GM23338 (cell line): ENCODE data around the gene ROBO3. TPM values are rescaled to one million over a fixed set of nuclear protein-coding genes. Genes with fewer than 3 reads are reported as not detected.

Experiments
- ATAC-seq: fragments of 200-7000 bp; cut with Tn5 transposase; 3 replicates; pipeline ENCODE4 v1.9.1; 2020
- DNase-seq: peaks from one replicate; pipeline ENCODE4 v3.0.0-alpha.2; 2015; ENCODE audit warnings: low spot score
- H2AFZ ChIP-seq: fragments of 200-600 bp; sonication (generic); 2 replicates; pipeline ENCODE4 v1.8.0; 2016; ENCODE audit warnings: antibody characterized with exemption, mild to moderate bottlenecking, moderate library complexity
- H3F3A ChIP-seq: fragments of 200-600 bp; sonication (generic); replicated peaks from 2 replicates; pipeline ENCODE4 v1.8.0; 2017; ENCODE audit warnings: antibody characterized with exemption, mixed run types, low read depth
- H3K27ac ChIP-seq: fragments of 200-600 bp; sonication (generic); 2 replicates; pipeline ENCODE4 v1.6.1; 2016; ENCODE audit warnings: low read depth
- H3K27me3 ChIP-seq: fragments of 200-600 bp; sonication (generic); 2 replicates; pipeline ENCODE4 v1.8.0; 2016; ENCODE audit warnings: mild to moderate bottlenecking, mixed run types, moderate library complexity; ENCODE audit not compliant: insufficient read depth
- H3K36me3 ChIP-seq: fragments of 200-600 bp; sonication (generic); 2 replicates; pipeline ENCODE4 v1.8.0; 2016; ENCODE audit warnings: mild to moderate bottlenecking; ENCODE audit not compliant: insufficient read depth
- H3K4me1 ChIP-seq: fragments of 200-600 bp; sonication (generic); 2 replicates; pipeline ENCODE4 v1.8.0; 2016; ENCODE audit warnings: mild to moderate bottlenecking, moderate library complexity; ENCODE audit not compliant: insufficient read depth
- H3K4me2 ChIP-seq: fragments of 200-600 bp; sonication (generic); 2 replicates; pipeline ENCODE4 v1.7.1; 2017; ENCODE audit warnings: mixed run types
- H3K4me3 ChIP-seq: fragments of 200-600 bp; sonication (generic); 2 replicates; pipeline ENCODE4 v1.6.1; 2016; ENCODE audit warnings: mixed run types
- H3K79me2 ChIP-seq: fragments of 200-600 bp; sonication (generic); replicated peaks from 2 replicates; pipeline ENCODE4 v1.8.0; 2017; ENCODE audit warnings: mild to moderate bottlenecking; ENCODE audit not compliant: insufficient read depth
- H3K9me2 ChIP-seq: fragments of 200-600 bp; sonication (generic); 2 replicates; pipeline ENCODE4 v1.8.0; 2017; ENCODE audit not compliant: insufficient read depth
- H4K20me1 ChIP-seq: fragments of 200-600 bp; sonication (generic); replicated peaks from 2 replicates; pipeline ENCODE4 v1.8.0; 2017; ENCODE audit warnings: mild to moderate bottlenecking; ENCODE audit not compliant: insufficient read depth
- H3K27ac Mint-ChIP-seq: 2 replicates; pipeline ENCODE4 v1.8.0; 2020; ENCODE audit warnings: inconsistent platforms, mild to moderate bottlenecking, moderate library complexity, mixed read lengths
- H3K27me3 Mint-ChIP-seq: 3 replicates; pipeline ENCODE4 v1.8.0; 2022; ENCODE audit warnings: low read depth, mild to moderate bottlenecking, moderate library complexity, mixed read lengths, inconsistent platforms; ENCODE audit not compliant: insufficient read depth, poor library complexity
- H3K36me3 Mint-ChIP-seq: 3 replicates; pipeline ENCODE4 v1.8.0; 2021; ENCODE audit warnings: low read depth, mild to moderate bottlenecking, inconsistent platforms, moderate library complexity, mixed read lengths
- H3K4me1 Mint-ChIP-seq: 3 replicates; pipeline ENCODE4 v1.8.0; 2020; ENCODE audit warnings: mild to moderate bottlenecking, inconsistent platforms, mixed read lengths
- H3K4me3 Mint-ChIP-seq: 3 replicates; pipeline ENCODE4 v1.8.0; 2021; ENCODE audit warnings: moderate library complexity, mild to moderate bottlenecking, inconsistent platforms, mixed read lengths
- H3K9me3 Mint-ChIP-seq: 3 replicates; pipeline ENCODE4 v1.8.0; 2020; ENCODE audit warnings: moderate library complexity, mild to moderate bottlenecking, inconsistent platforms, mixed read lengths
- CREB1 ChIP-seq: fragments of 250-450 bp; sonication (Bioruptor Pico); IDR thresholded peaks from 2 replicates; pipeline ENCODE4 v1.5.0; 2020; ENCODE audit warnings: low read depth, mild to moderate bottlenecking, moderate library complexity
- CTCF ChIP-seq, 2 experiments: fragments of 200-600 bp in 1 of 2; sonication (generic) in 1 of 2; conservative IDR thresholded peaks; 2 replicates each; pipeline versions ENCODE4 v1.5.1 to v1.6.1; 2016 to 2017; ENCODE audit warnings: antibody characterized with exemption in 2 of 2, low read depth in 2 of 2, mild to moderate bottlenecking in 2 of 2, moderate library complexity in 1 of 2
- EZH2 ChIP-seq: fragments of 200-600 bp; sonication (generic); IDR thresholded peaks from one replicate; pipeline ENCODE4 v1.8.0; 2017; ENCODE audit warnings: antibody characterized with exemption, mild to moderate bottlenecking, low read depth; ENCODE audit not compliant: unreplicated experiment
- EZH2phosphoT487 ChIP-seq: fragments of 200-600 bp; sonication (generic); IDR thresholded peaks from one replicate; pipeline ENCODE4 v1.8.1; 2018; ENCODE audit warnings: antibody characterized with exemption; ENCODE audit not compliant: unreplicated experiment
- JUNB ChIP-seq: IDR thresholded peaks from one replicate; pipeline ENCODE4 v1.6.1; 2016; ENCODE audit warnings: antibody characterized with exemption; ENCODE audit not compliant: unreplicated experiment
- NANOG ChIP-seq: IDR thresholded peaks from 2 replicates; pipeline ENCODE4 v1.6.1; 2016; ENCODE audit warnings: antibody characterized with exemption, borderline replicate concordance
- POLR2AphosphoS5 ChIP-seq: IDR thresholded peaks from 2 replicates; pipeline ENCODE4 v1.6.1; 2016; ENCODE audit warnings: antibody characterized with exemption, low read depth
- REST ChIP-seq: IDR thresholded peaks from one replicate; pipeline ENCODE4 v1.6.1; 2018; ENCODE audit warnings: antibody characterized with exemption; ENCODE audit not compliant: unreplicated experiment
- STAT1 ChIP-seq: IDR thresholded peaks from one replicate; pipeline ENCODE4 v1.6.1; 2016; ENCODE audit warnings: antibody characterized with exemption; ENCODE audit not compliant: unreplicated experiment
- ZNF114 ChIP-seq: fragments of 250-450 bp; sonication (Bioruptor Pico); IDR thresholded peaks from 2 replicates; pipeline ENCODE4 v1.5.0; 2020; ENCODE audit warnings: mild to moderate bottlenecking, moderate library complexity
- ZNF331 ChIP-seq: fragments of 250-450 bp; sonication (Bioruptor Pico); IDR thresholded peaks from 2 replicates; pipeline ENCODE4 v1.5.0; 2020; ENCODE audit warnings: low read depth, mild to moderate bottlenecking, moderate library complexity
- polyA plus RNA-seq: library from polyadenylated mRNA; unstranded; fragments of >200 nt; fragmentation: Nextera tagmentation; extraction: Ambion mirVana; gene quantifications from 2 replicates; pipeline ENCODE4 v1.2.1, GENCODE V29; 2016
- total RNA-seq: library from RNA; depleted of rRNA; stranded (reverse); fragments of >200 nt; shearing (Covaris generic); gene quantifications from 2 replicates; pipeline ENCODE4 v1.2.3, GENCODE V29; 2014
- TF ChIP-seq, protein P1 (sequence below): fragments of 250-450 bp; sonication (Bioruptor Pico); IDR thresholded peaks from 2 replicates; pipeline ENCODE4 v1.5.0; 2020; ENCODE audit warnings: mild to moderate bottlenecking, moderate library complexity
- TF ChIP-seq, protein P2 (sequence below): IDR thresholded peaks from 2 replicates; pipeline ENCODE4 v1.6.1; 2016; ENCODE audit warnings: antibody characterized with exemption

The ROBO3 gene
- total and polyA plus RNA-seq, 2 experiments from 2014 or later: 17.0 to 21.4 TPM

DNA sequence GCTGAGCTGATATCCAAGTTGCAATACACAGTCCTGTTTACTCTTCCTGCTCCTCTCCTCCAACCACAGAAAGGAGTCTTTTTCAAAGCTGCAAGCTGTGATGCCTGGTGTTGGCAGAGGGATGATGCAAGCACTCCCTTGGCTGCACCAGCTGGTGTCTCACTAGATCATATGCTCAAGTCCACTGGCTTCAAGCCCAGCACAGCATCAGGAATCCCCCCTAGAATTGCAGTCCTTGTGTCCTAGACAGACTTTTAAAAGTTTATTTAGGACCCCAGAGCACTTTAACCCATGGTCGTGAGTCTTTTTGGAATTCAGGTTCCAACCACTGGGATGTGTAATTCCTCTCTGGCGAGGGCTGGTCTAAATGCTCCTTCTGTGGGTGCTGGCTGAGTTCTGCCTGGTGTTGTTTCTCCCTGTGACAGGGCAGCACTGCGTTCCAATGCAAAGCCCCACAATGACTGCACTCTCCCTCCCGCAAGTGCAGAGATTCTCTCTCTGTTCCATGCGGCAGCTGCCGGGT lies 51.9 kb downstream of the ROBO3 start:
- no peaks in the 10 kb centered on the region for H4K20me1 ChIP-seq
- H3K27me3 ChIP-seq: peaks cover 48% of the 10 kb centered on the region
- H3K79me2 ChIP-seq: no peaks in the 10 kb centered on the region
- no peak overlapping the region for H3K4me3 ChIP-seq
- no peak overlapping the region for H3K4me3 Mint-ChIP-seq
- peaks cover 31% of the 10 kb centered on the region for H3K27me3 Mint-ChIP-seq
- DNase-seq (no peak), ATAC-seq (no peak)
- H3K36me3 Mint-ChIP-seq: no peaks in the 10 kb centered on the region; the same call in 1 of the 3 replicates
- 0 out of 2 replicates have a peak overlapping the region, but pooled peaks have one; percentile 59 for H2AFZ ChIP-seq
- no peak overlapping the region for H3K27ac Mint-ChIP-seq
- peaks cover 3% of the 10 kb centered on the region; the same call in 1 of the 3 replicates for H3K4me1 Mint-ChIP-seq
- H3K36me3 ChIP-seq: no peaks in the 10 kb centered on the region
- 0 out of 2 replicates have a peak, but pooled peaks cover 3% of the 10 kb centered on the region for H3F3A ChIP-seq
- no peaks in the 10 kb centered on the region for H3K4me1 ChIP-seq
- no peak overlapping the region for H3K27ac ChIP-seq
- no peak overlapping the region for H3K4me2 ChIP-seq
- TF ChIP-seq REST: no peak
- TF ChIP-seq, protein P1, sequence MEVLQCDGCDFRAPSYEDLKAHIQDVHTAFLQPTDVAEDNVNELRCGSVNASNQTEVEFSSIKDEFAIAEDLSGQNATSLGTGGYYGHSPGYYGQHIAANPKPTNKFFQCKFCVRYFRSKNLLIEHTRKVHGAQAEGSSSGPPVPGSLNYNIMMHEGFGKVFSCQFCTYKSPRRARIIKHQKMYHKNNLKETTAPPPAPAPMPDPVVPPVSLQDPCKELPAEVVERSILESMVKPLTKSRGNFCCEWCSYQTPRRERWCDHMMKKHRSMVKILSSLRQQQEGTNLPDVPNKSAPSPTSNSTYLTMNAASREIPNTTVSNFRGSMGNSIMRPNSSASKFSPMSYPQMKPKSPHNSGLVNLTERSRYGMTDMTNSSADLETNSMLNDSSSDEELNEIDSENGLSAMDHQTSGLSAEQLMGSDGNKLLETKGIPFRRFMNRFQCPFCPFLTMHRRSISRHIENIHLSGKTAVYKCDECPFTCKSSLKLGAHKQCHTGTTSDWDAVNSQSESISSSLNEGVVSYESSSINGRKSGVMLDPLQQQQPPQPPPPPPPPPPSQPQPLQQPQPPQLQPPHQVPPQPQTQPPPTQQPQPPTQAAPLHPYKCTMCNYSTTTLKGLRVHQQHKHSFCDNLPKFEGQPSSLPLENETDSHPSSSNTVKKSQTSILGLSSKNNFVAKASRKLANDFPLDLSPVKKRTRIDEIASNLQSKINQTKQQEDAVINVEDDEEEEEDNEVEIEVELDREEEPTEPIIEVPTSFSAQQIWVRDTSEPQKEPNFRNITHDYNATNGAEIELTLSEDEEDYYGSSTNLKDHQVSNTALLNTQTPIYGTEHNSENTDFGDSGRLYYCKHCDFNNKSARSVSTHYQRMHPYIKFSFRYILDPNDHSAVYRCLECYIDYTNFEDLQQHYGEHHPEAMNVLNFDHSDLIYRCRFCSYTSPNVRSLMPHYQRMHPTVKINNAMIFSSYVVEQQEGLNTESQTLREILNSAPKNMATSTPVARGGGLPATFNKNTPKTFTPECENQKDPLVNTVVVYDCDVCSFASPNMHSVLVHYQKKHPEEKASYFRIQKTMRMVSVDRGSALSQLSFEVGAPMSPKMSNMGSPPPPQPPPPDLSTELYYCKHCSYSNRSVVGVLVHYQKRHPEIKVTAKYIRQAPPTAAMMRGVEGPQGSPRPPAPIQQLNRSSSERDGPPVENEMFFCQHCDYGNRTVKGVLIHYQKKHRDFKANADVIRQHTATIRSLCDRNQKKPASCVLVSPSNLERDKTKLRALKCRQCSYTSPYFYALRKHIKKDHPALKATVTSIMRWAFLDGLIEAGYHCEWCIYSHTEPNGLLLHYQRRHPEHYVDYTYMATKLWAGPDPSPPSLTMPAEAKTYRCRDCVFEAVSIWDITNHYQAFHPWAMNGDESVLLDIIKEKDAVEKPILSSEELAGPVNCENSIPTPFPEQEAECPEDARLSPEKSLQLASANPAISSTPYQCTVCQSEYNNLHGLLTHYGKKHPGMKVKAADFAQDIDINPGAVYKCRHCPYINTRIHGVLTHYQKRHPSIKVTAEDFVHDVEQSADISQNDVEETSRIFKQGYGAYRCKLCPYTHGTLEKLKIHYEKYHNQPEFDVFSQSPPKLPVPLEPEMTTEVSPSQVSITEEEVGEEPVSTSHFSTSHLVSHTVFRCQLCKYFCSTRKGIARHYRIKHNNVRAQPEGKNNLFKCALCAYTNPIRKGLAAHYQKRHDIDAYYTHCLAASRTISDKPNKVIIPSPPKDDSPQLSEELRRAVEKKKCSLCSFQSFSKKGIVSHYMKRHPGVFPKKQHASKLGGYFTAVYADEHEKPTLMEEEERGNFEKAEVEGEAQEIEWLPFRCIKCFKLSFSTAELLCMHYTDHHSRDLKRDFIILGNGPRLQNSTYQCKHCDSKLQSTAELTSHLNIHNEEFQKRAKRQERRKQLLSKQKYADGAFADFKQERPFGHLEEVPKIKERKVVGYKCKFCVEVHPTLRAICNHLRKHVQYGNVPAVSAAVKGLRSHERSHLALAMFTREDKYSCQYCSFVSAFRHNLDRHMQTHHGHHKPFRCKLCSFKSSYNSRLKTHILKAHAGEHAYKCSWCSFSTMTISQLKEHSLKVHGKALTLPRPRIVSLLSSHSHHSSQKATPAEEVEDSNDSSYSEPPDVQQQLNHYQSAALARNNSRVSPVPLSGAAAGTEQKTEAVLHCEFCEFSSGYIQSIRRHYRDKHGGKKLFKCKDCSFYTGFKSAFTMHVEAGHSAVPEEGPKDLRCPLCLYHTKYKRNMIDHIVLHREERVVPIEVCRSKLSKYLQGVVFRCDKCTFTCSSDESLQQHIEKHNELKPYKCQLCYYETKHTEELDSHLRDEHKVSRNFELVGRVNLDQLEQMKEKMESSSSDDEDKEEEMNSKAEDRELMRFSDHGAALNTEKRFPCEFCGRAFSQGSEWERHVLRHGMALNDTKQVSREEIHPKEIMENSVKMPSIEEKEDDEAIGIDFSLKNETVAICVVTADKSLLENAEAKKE (CRISPR knock-in tag): no peak
- no peak for TF ChIP-seq NANOG
- no peak for TF ChIP-seq CTCF (conservative IDR thresholded peaks at IDR 0.05; ENCODE audit: low read depth in 2 of 2)
- TF ChIP-seq EZH2phosphoT487: no peak
- TF ChIP-seq EZH2: no peak
- TF ChIP-seq STAT1: no peak
- no peak for TF ChIP-seq ZNF114
- no peak for TF ChIP-seq JUNB
- no peak for TF ChIP-seq CREB1
- no peak for TF ChIP-seq ZNF331
- TF ChIP-seq, protein P2, sequence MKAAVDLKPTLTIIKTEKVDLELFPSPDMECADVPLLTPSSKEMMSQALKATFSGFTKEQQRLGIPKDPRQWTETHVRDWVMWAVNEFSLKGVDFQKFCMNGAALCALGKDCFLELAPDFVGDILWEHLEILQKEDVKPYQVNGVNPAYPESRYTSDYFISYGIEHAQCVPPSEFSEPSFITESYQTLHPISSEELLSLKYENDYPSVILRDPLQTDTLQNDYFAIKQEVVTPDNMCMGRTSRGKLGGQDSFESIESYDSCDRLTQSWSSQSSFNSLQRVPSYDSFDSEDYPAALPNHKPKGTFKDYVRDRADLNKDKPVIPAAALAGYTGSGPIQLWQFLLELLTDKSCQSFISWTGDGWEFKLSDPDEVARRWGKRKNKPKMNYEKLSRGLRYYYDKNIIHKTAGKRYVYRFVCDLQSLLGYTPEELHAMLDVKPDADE: no peak
- TF ChIP-seq POLR2AphosphoS5: no peak
- H3K9me2 ChIP-seq: peaks cover 9% of the 10 kb centered on the region; the same call in 1 of the 2 replicates
- H3K9me3 Mint-ChIP-seq: peaks cover 23% of the 10 kb centered on the region
